Measurements from ENCODE around the gene CCDC15.

The CCDC15 gene

DNA sequence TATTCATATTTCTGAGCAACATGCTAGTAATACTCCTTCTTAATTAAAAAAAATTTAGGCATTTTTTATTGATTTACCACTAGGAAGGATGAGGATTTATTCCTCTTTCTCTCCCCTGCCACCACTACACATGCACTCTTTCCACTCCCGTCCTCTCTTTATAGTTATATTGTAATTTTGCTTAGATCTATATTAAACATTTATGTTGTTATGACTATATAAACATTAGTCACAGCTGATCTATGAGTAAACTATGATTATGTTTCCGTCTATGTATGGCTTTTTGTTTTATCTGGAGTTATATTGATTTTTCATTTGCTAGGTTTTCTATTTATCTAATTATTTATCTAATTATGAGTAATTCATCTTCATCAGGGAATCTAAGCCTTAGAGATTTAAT is 17.8 kb downstream of the CCDC15 start:
- no peak for DNase-seq (ENCODE audit: low read depth, low spot score)
- no peak overlapping the region for H3K4me3 ChIP-seq (ENCODE audit: low read depth, low read length)
- TF ChIP-seq, protein P1, sequence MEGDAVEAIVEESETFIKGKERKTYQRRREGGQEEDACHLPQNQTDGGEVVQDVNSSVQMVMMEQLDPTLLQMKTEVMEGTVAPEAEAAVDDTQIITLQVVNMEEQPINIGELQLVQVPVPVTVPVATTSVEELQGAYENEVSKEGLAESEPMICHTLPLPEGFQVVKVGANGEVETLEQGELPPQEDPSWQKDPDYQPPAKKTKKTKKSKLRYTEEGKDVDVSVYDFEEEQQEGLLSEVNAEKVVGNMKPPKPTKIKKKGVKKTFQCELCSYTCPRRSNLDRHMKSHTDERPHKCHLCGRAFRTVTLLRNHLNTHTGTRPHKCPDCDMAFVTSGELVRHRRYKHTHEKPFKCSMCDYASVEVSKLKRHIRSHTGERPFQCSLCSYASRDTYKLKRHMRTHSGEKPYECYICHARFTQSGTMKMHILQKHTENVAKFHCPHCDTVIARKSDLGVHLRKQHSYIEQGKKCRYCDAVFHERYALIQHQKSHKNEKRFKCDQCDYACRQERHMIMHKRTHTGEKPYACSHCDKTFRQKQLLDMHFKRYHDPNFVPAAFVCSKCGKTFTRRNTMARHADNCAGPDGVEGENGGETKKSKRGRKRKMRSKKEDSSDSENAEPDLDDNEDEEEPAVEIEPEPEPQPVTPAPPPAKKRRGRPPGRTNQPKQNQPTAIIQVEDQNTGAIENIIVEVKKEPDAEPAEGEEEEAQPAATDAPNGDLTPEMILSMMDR (IDR thresholded peaks at IDR 0.05; ENCODE audit: low read depth, low read length): no peak
- in situ Hi-C loops (cut with HindIII; ENCODE audit: low sequenced_read_pairs): no loop called here

DNA sequence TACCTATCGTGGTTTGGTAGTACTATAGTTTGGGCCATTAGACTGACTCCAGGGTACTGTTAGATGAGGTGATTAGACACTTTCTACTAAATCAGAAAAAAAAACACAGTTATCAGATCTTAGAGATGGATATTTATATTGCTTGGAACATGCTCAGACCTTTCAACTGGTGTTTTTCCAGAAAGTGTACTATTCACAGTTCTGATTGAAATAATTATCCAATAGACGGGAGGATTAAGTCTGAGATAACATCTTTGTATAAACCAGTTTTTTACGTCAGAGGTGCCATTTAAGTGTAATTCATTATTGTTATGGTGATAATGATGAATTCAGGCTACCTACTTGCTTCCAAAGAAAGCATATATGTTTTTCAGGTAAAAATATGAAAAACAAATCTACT is 22.5 kb downstream of the CCDC15 start:
- no peak for DNase-seq (ENCODE audit: low read depth, low spot score)
- TF ChIP-seq, protein P1 (IDR thresholded peaks at IDR 0.05; ENCODE audit: low read depth, low read length): no peak
- in situ Hi-C loops (cut with HindIII; ENCODE audit: low sequenced_read_pairs): no loop called here

DNA sequence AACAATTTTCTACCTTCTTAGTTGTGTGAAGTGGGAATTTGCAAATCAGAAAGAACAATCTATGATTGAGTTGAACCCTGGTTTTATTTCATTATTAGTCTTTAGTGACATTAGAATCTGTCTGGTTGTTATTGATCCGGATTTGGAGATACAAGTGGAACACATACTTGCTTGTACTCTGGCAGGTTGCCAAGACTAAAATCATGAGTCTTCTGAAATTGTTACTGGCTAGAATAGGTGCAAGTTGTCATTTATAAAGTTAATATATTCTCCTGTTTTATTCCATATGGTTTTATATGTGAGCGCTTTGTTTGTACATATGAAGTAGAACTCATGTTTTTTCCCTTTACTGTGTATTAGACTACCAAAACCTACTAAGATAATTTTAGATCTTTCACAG is 23.0 kb downstream of the CCDC15 start:
- in situ Hi-C loops (cut with HindIII; ENCODE audit: low sequenced_read_pairs): no loop called here
- TF ChIP-seq, protein P1 (IDR thresholded peaks at IDR 0.05; ENCODE audit: low read depth, low read length): no peak
- H3K4me3 ChIP-seq (ENCODE audit: low read depth, low read length): no peak overlapping the region
- peak; percentile 2 for DNase-seq (ENCODE audit: low read depth, low spot score)

More for the DNA sequence above, 22.5 kb downstream of the CCDC15 start:
- no peak overlapping the region for H3K4me3 ChIP-seq (ENCODE audit: low read depth, low read length)

DNA sequence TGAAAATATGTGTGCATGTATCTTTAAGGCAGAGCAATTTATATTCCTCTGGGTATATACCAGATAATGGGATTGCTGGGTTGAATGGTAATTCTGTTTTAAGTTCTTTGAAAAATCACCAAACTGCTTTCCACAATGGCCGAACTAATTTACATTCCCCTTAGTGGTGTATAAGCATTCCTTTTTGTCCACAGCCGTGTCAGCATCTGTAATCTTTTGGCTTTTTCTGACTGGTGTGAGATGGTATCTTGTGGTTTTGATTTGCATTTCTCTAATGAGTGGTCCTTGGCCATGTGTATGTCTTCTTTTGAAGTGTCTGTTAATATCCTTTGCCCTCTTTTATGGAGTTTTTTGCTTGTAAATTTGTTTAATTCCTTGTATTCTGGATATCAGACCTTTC is 24.3 kb downstream of the CCDC15 start:
- no peak for DNase-seq (ENCODE audit: low read depth, low spot score)
- in situ Hi-C loops (cut with HindIII; ENCODE audit: low sequenced_read_pairs): no loop called here
- TF ChIP-seq, protein P1 (IDR thresholded peaks at IDR 0.05; ENCODE audit: low read depth, low read length): no peak
- no peak overlapping the region for H3K4me3 ChIP-seq (ENCODE audit: low read depth, low read length)

DNA sequence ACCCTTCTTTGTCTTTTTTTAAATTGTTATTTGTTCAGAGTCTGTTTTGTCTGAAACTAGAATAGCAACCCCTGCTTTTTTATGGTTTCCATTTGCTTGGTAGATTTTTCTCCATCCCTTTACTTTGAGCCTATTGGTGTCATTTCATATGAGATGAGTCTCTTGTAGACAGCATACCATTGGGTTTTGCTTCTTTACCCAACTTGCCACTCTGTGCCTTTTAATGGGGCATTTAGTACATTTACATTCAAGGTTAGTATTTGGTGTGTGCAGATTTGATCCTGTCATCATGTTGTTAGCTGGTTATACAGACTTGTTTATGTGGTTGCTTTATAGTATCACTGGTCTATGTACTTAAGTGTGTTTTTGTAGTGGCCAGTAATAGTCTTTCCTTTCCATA is 28.0 kb downstream of the CCDC15 start:
- DNase-seq (ENCODE audit: low read depth, low spot score): no peak
- in situ Hi-C loops (cut with HindIII; ENCODE audit: low sequenced_read_pairs): no loop called here
- no peak overlapping the region for H3K4me3 ChIP-seq (ENCODE audit: low read depth, low read length)
- TF ChIP-seq, protein P1 (IDR thresholded peaks at IDR 0.05; ENCODE audit: low read depth, low read length): no peak

DNA sequence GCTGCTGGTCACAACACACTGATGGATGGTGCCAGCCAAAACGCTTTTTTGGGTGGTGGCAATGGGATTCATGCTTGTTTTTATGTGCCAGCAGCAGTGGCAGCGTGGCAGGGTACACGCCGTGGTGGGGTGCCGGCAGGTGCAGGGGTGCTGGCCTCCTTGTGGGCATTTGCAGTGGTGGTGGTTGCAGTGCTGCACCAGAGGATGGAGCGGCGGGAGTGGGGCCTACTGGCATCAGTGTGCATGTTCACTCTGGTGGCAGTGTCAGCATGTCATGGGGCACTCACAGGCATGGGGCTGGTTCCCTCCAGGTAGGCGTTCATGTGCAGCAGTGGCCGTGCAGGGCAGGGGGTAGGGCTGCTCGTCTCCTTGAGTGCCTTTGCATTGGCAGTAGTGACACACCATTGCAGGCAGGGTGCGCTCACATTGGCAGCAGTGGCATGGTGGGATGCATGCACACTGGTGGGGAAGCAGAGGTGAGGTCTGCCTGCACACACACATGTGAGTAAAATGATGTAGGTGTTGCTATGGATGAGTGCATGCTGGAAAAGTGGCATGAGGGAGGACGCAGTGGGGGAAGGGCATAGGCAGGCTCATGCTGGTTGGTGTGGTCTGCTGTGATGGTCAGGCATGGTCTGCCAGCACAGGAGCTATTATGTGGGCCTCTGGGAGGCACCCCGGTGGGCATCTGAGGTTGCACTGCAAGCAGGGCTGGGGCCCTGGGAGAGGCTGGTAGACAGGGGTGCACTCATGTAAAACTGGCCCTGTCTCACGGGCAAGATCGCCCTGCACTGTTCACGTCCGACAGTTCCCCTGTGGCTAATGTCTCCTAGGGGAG is 29.9 kb downstream of the CCDC15 start:
- no peak overlapping the region for H3K4me3 ChIP-seq (ENCODE audit: low read depth, low read length)
- TF ChIP-seq, protein P1 (IDR thresholded peaks at IDR 0.05; ENCODE audit: low read depth, low read length): no peak
- in situ Hi-C loops (cut with HindIII; ENCODE audit: low sequenced_read_pairs): no loop called here
- DNase-seq (ENCODE audit: low read depth, low spot score): no peak
